ENCODE measurements around the gene APBB3.
"Not testable (repeated sequence)": the region's sequence is repeated elsewhere in the genome, so short reads cannot be mapped to it uniquely, and the experiment has no call there.

Gene APBB3

GRCh38 chr5:140564196-140565023 is at the start of gene APBB3, which contains the start of gene SLC35A4:
TSS of gene APBB3 (minus strand) at chr5:140564598. CDS start at chr5:140564245, 353 bp downstream.
TSS of gene SLC35A4 (plus strand) at chr5:140564828. CDS start at chr5:140567170, 2,342 bp downstream.
- DNase-seq = peak; percentile 97

GRCh38 chr5:140611020-140611521 is 46.7 kb upstream of the APBB3 start:
- DNase-seq = no peak

GRCh38 chr5:140609126-140609525 is 44.7 kb upstream of the APBB3 start:
- no peak for DNase-seq

- no peak for DNase-seq
These were observed 44.3 kb upstream of the APBB3 start for GRCh38 chr5:140608722-140609121.

- no peak for DNase-seq
These were observed 42.6 kb upstream of the APBB3 start for GRCh38 chr5:140607031-140607430.

- DNase-seq = no peak
These were observed 41.5 kb upstream of the APBB3 start for GRCh38 chr5:140605879-140606278.

GRCh38 chr5:140603734-140604133 is 39.3 kb upstream of the APBB3 start:
- DNase-seq = no peak

- DNase-seq = not testable (repeated sequence)
These were observed 39.0 kb upstream of the APBB3 start for GRCh38 chr5:140603446-140603698.

GRCh38 chr5:140602147-140602546 is 37.7 kb upstream of the APBB3 start:
- no peak for DNase-seq

- DNase-seq = no peak
These were observed 35.7 kb upstream of the APBB3 start for GRCh38 chr5:140600096-140600495.

- DNase-seq = no peak
These were observed 34.4 kb upstream of the APBB3 start for GRCh38 chr5:140598836-140599235.

- no peak for DNase-seq
These were observed 31.9 kb upstream of the APBB3 start for GRCh38 chr5:140596321-140596741.

GRCh38 chr5:140595538-140596300 is 31.3 kb upstream of the APBB3 start:
- no peak for DNase-seq

GRCh38 chr5:140594169-140594568 is 29.8 kb upstream of the APBB3 start:
- no peak for DNase-seq

- not testable (repeated sequence) for DNase-seq
These were observed 28.7 kb upstream of the APBB3 start for GRCh38 chr5:140593070-140593469.

GRCh38 chr5:140591747-140592372 is 27.5 kb upstream of the APBB3 start:
- no peak for DNase-seq

- DNase-seq = no peak
These were observed 26.5 kb upstream of the APBB3 start for GRCh38 chr5:140590861-140591260.

- no peak for DNase-seq
These were observed 24.1 kb upstream of the APBB3 start for GRCh38 chr5:140588311-140589070.

- no peak for DNase-seq
These were observed 23.1 kb upstream of the APBB3 start for GRCh38 chr5:140587495-140587894.

- not testable (repeated sequence) for DNase-seq
These were observed 14.9 kb upstream of the APBB3 start for GRCh38 chr5:140579188-140579747.

GRCh38 chr5:140576776-140577201 is 12.4 kb upstream of the APBB3 start:
- no peak for DNase-seq

GRCh38 chr5:140575309-140575708 is 10.9 kb upstream of the APBB3 start:
- DNase-seq = no peak
